ENCODE measurements around the gene MAP3K15. TPM values are rescaled to one million over a fixed set of nuclear protein-coding genes. Genes with fewer than 3 reads are reported as not detected.

Gene MAP3K15
- total and polyA plus RNA-seq, 4 experiments from 2014 or later: not detected

GRCh38 chrX:19388064-19388679 is 127.1 kb downstream of the MAP3K15 start:
- intact Hi-C loops (cut with micrococcal nuclease): no loop called here
- Mint-ChIP-seq H3K9me3 (no peaks in the 10 kb centered on the region), H3K36me3 (no peaks in the 10 kb centered on the region), H3K4me1 (no peaks in the 10 kb centered on the region), H3K27ac (no peak overlapping the region), H3K4me3 (no peak overlapping the region), H3K27me3 (peaks cover 0 to 3% of the 10 kb centered on the region in 2 donors)
- Histone ChIP-seq H3K36me3 (ENCODE audit: insufficient read depth, low read length) (no peaks in the 10 kb centered on the region), H3K4me1 (ENCODE audit: insufficient read depth, low read length) (no peaks in the 10 kb centered on the region), H3K4me3 (ENCODE audit: low read length in 2 of 2) (no peak overlapping the region), H3K27ac (ENCODE audit: low read depth, low read length) (no peak overlapping the region), H3K27me3 (ENCODE audit: insufficient read depth, low read length) (no peaks in the 10 kb centered on the region), H3K9me3 (ENCODE audit: control insufficient read depth in 1 of 2, low read length in 2 of 2) (no peaks in the 10 kb centered on the region)
- ChIA-PET POLR2A (ENCODE audit: partially characterized antibody) (no interaction called here), CTCF (ENCODE audit: partially characterized antibody) (no interaction called here)
- DNase-seq: no peak

- CTCF ChIA-PET (ENCODE audit: partially characterized antibody): no interaction called here
- H3K9me3 Mint-ChIP-seq: no peaks in the 10 kb centered on the region
- no peaks in the 10 kb centered on the region for H3K36me3 ChIP-seq (ENCODE audit: insufficient read depth, low read length)
- H3K9me3 ChIP-seq (ENCODE audit: control insufficient read depth in 1 of 2, low read length in 2 of 2): no peaks in the 10 kb centered on the region
- no peak overlapping the region for H3K27ac Mint-ChIP-seq
- no peaks in the 10 kb centered on the region for H3K4me1 ChIP-seq (ENCODE audit: insufficient read depth, low read length)
- H3K27me3 ChIP-seq (ENCODE audit: insufficient read depth, low read length): no peaks in the 10 kb centered on the region
- H3K4me3 ChIP-seq (ENCODE audit: low read length in 2 of 2): no peak overlapping the region
- intact Hi-C loops (cut with micrococcal nuclease): no loop called here
- peaks cover 0 to 3% of the 10 kb centered on the region in 2 donors for H3K27me3 Mint-ChIP-seq
- DNase-seq: no peak
- no peaks in the 10 kb centered on the region for H3K4me1 Mint-ChIP-seq
- no peaks in the 10 kb centered on the region for H3K36me3 Mint-ChIP-seq
- H3K4me3 Mint-ChIP-seq: no peak overlapping the region
- no peak overlapping the region for H3K27ac ChIP-seq (ENCODE audit: low read depth, low read length)
- POLR2A ChIA-PET (ENCODE audit: partially characterized antibody): no interaction called here
These were observed 128.6 kb downstream of the MAP3K15 start for GRCh38 chrX:19386679-19387078.

GRCh38 chrX:19382555-19383145 is 132.7 kb downstream of the MAP3K15 start:
- peaks cover 5 to 8% of the 10 kb centered on the region in 2 donors for H3K27me3 Mint-ChIP-seq
- intact Hi-C loops (cut with micrococcal nuclease): no loop called here
- Histone ChIP-seq H3K4me3 (ENCODE audit: low read length in 2 of 2) (no peak overlapping the region), H3K27ac (ENCODE audit: low read depth, low read length) (no peak overlapping the region), H3K27me3 (ENCODE audit: insufficient read depth, low read length) (no peaks in the 10 kb centered on the region), H3K36me3 (ENCODE audit: insufficient read depth, low read length) (no peaks in the 10 kb centered on the region), H3K9me3 (ENCODE audit: control insufficient read depth in 1 of 2, low read length in 2 of 2) (no peaks in the 10 kb centered on the region), H3K4me1 (ENCODE audit: insufficient read depth, low read length) (no peaks in the 10 kb centered on the region)
- no peaks in the 10 kb centered on the region for H3K9me3 Mint-ChIP-seq
- no peaks in the 10 kb centered on the region for H3K4me1 Mint-ChIP-seq
- ChIA-PET POLR2A (ENCODE audit: partially characterized antibody) (no interaction called here), CTCF (ENCODE audit: partially characterized antibody) (interaction anchor here (0.6 to 2.2 kb wide), 8 partner anchors 9 to 1548 kb away, joined by 3 to 8 read pairs (median 4); no protein-coding TSS in a partner anchor)
- no peak overlapping the region for H3K27ac Mint-ChIP-seq
- no peaks in the 10 kb centered on the region for H3K36me3 Mint-ChIP-seq
- DNase-seq: peak in 4 of 5 donors; percentile 23 to 41 (median 34)
- no peak overlapping the region for H3K4me3 Mint-ChIP-seq

- H3K27ac Mint-ChIP-seq: no peak overlapping the region
- Histone ChIP-seq H3K27ac (ENCODE audit: low read depth, low read length) (no peak overlapping the region), H3K4me1 (ENCODE audit: insufficient read depth, low read length) (no peaks in the 10 kb centered on the region), H3K27me3 (ENCODE audit: insufficient read depth, low read length) (no peaks in the 10 kb centered on the region), H3K4me3 (ENCODE audit: low read length in 2 of 2) (no peak overlapping the region), H3K36me3 (ENCODE audit: insufficient read depth, low read length) (no peaks in the 10 kb centered on the region), H3K9me3 (ENCODE audit: control insufficient read depth in 1 of 2, low read length in 2 of 2) (no peaks in the 10 kb centered on the region)
- DNase-seq: no peak
- H3K4me3 Mint-ChIP-seq: no peak overlapping the region
- no peaks in the 10 kb centered on the region for H3K36me3 Mint-ChIP-seq
- no peaks in the 10 kb centered on the region for H3K4me1 Mint-ChIP-seq
- intact Hi-C loops (cut with micrococcal nuclease): no loop called here
- peaks cover 5 to 8% of the 10 kb centered on the region in 2 donors for H3K27me3 Mint-ChIP-seq
- ChIA-PET POLR2A (ENCODE audit: partially characterized antibody) (no interaction called here), CTCF (ENCODE audit: partially characterized antibody) (no interaction called here)
- H3K9me3 Mint-ChIP-seq: no peaks in the 10 kb centered on the region
These were observed 134.0 kb downstream of the MAP3K15 start for GRCh38 chrX:19381326-19381725.

- H3K27ac Mint-ChIP-seq: no peak overlapping the region
- Histone ChIP-seq H3K4me1 (ENCODE audit: insufficient read depth, low read length) (no peaks in the 10 kb centered on the region), H3K36me3 (ENCODE audit: insufficient read depth, low read length) (no peaks in the 10 kb centered on the region), H3K27me3 (ENCODE audit: insufficient read depth, low read length) (no peaks in the 10 kb centered on the region), H3K27ac (ENCODE audit: low read depth, low read length) (no peak overlapping the region), H3K9me3 (ENCODE audit: control insufficient read depth in 1 of 2, low read length in 2 of 2) (no peaks in the 10 kb centered on the region), H3K4me3 (ENCODE audit: low read length in 2 of 2) (no peak overlapping the region)
- POLR2A ChIA-PET (ENCODE audit: partially characterized antibody): no interaction called here
- CTCF ChIA-PET (ENCODE audit: partially characterized antibody): no interaction called here
- H3K9me3 Mint-ChIP-seq: no peaks in the 10 kb centered on the region
- no peak overlapping the region for H3K4me3 Mint-ChIP-seq
- peaks cover 4 to 5% of the 10 kb centered on the region in 2 donors for H3K27me3 Mint-ChIP-seq
- DNase-seq: no peak
- peaks cover under 1 to 2% (median 1%) of the 10 kb centered on the region in 4 donors for H3K4me1 Mint-ChIP-seq
- no peaks in the 10 kb centered on the region for H3K36me3 Mint-ChIP-seq
- intact Hi-C loops (cut with micrococcal nuclease): loop anchor here (10.0 kb wide), 1 partner anchor 747 kb away; no protein-coding TSS in a partner anchor
These were observed 137.5 kb downstream of the MAP3K15 start for GRCh38 chrX:19377799-19378198.

- no peak for DNase-seq
- Histone ChIP-seq H3K9me3 (ENCODE audit: control insufficient read depth in 1 of 2, low read length in 2 of 2) (no peaks in the 10 kb centered on the region), H3K27ac (ENCODE audit: low read depth, low read length) (no peak overlapping the region), H3K4me3 (ENCODE audit: low read length in 2 of 2) (no peak overlapping the region), H3K4me1 (ENCODE audit: insufficient read depth, low read length) (no peaks in the 10 kb centered on the region), H3K36me3 (ENCODE audit: insufficient read depth, low read length) (no peaks in the 10 kb centered on the region), H3K27me3 (ENCODE audit: insufficient read depth, low read length) (no peaks in the 10 kb centered on the region)
- Mint-ChIP-seq H3K9me3 (no peaks in the 10 kb centered on the region), H3K4me3 (no peak overlapping the region), H3K4me1 (peaks cover 2 to 9% (median 5%) of the 10 kb centered on the region in 4 donors), H3K27me3 (peaks cover 0 to under 1% of the 10 kb centered on the region in 2 donors), H3K36me3 (no peaks in the 10 kb centered on the region), H3K27ac (no peak overlapping the region)
- ChIA-PET POLR2A (ENCODE audit: partially characterized antibody) (no interaction called here), CTCF (ENCODE audit: partially characterized antibody) (interaction anchor here (0.6 kb wide), 1 partner anchor 611 kb away, joined by 4 read pairs; no protein-coding TSS in a partner anchor)
- intact Hi-C loops (cut with micrococcal nuclease): loop anchor here (10.0 kb wide), 1 partner anchor 749 kb away; no protein-coding TSS in a partner anchor
These were observed 139.8 kb downstream of the MAP3K15 start for GRCh38 chrX:19375546-19375945.

- no peak overlapping the region for H3K27ac ChIP-seq (ENCODE audit: low read depth, low read length)
- Mint-ChIP-seq H3K27ac (no peak overlapping the region), H3K4me1 (peaks cover 2 to 9% (median 5%) of the 10 kb centered on the region in 4 donors), H3K27me3 (no peaks in the 10 kb centered on the region), H3K4me3 (peak overlapping the region in 6 of 8 donors; percentile 22 to 87 (median 74)), H3K9me3 (no peaks in the 10 kb centered on the region), H3K36me3 (no peaks in the 10 kb centered on the region)
- DNase-seq: no peak
- no peak overlapping the region for H3K4me3 ChIP-seq (ENCODE audit: low read length in 2 of 2)
- H3K36me3 ChIP-seq (ENCODE audit: insufficient read depth, low read length): no peaks in the 10 kb centered on the region
- ChIA-PET CTCF (ENCODE audit: partially characterized antibody) (interaction anchor here (1.8 kb wide), 1 partner anchor 9 kb away, joined by 8 read pairs; no protein-coding TSS in a partner anchor), POLR2A (ENCODE audit: partially characterized antibody) (no interaction called here)
- H3K4me1 ChIP-seq (ENCODE audit: insufficient read depth, low read length): no peaks in the 10 kb centered on the region
- no peaks in the 10 kb centered on the region for H3K27me3 ChIP-seq (ENCODE audit: insufficient read depth, low read length)
- no peaks in the 10 kb centered on the region for H3K9me3 ChIP-seq (ENCODE audit: control insufficient read depth in 1 of 2, low read length in 2 of 2)
- intact Hi-C loops (cut with micrococcal nuclease): loop anchor here (5.0 to 10.0 kb wide), 2 partner anchors 144 to 751 kb away; partner anchors contain the start of gene MAP3K15
These were observed 141.9 kb downstream of the MAP3K15 start for GRCh38 chrX:19373351-19373891.
